WTC11 (cell line): ENCODE results near the gene SMIM24.
"Not testable (repeated sequence)": the region's sequence is repeated elsewhere in the genome, so short reads cannot be mapped to it uniquely, and the experiment has no call there.

Experiments used
- ATF1 ChIP-seq: sonication (generic); formaldehyde crosslinking; IDR thresholded peaks from 2 replicates; pipeline ENCODE4 v1.8.1; 2023; ENCODE audit warnings: mild to moderate bottlenecking, moderate library complexity, missing genetic modification reagents
- CBFB ChIP-seq: sonication (generic); formaldehyde crosslinking; IDR thresholded peaks from 2 replicates; pipeline ENCODE4 v1.8.1; 2022; ENCODE audit warnings: mild to moderate bottlenecking, low read depth, missing genetic modification reagents
- CTCF ChIP-seq: fragments of 200-600 bp; IDR thresholded peaks from 2 replicates; pipeline ENCODE4 v1.8.0; 2022; ENCODE audit warnings: antibody characterized with exemption
- ESRRA ChIP-seq: sonication (generic); formaldehyde crosslinking; IDR thresholded peaks from 2 replicates; pipeline ENCODE4 v1.8.1; 2022; ENCODE audit warnings: mild to moderate bottlenecking, missing genetic modification reagents, borderline replicate concordance
- FOXP1 ChIP-seq: sonication (generic); formaldehyde crosslinking; IDR thresholded peaks from 2 replicates; pipeline ENCODE4 v1.8.0; 2022; ENCODE audit warnings: missing genetic modification reagents, mild to moderate bottlenecking, moderate library complexity, borderline replicate concordance
- MYBL2 ChIP-seq: sonication (generic); formaldehyde crosslinking; IDR thresholded peaks from 2 replicates; pipeline ENCODE4 v1.8.1; 2023; ENCODE audit warnings: mild to moderate bottlenecking, moderate library complexity, missing genetic modification reagents
- NFYB ChIP-seq: sonication (generic); formaldehyde crosslinking; conservative IDR thresholded peaks from 2 replicates; pipeline ENCODE4 v1.8.0; 2022; ENCODE audit warnings: low read depth, missing genetic modification reagents
- USF2 ChIP-seq: sonication (generic); formaldehyde crosslinking; IDR thresholded peaks from 2 replicates; pipeline ENCODE4 v1.8.1; 2023; ENCODE audit warnings: mild to moderate bottlenecking, missing genetic modification reagents, moderate library complexity
- ZNF423 ChIP-seq: fragments of 250-450 bp; sonication (Bioruptor Pico); IDR thresholded peaks from 2 replicates; pipeline ENCODE4 v2.1.2; 2022; ENCODE audit warnings: mild to moderate bottlenecking, moderate library complexity

GRCh38 chr19:3508121-3508661 lies 27.9 kb upstream of the SMIM24 start:
- not testable (repeated sequence) for TF ChIP-seq CTCF; USF2; CBFB (CRISPR knock-in tag); FOXP1; NFYB (CRISPR knock-in tag); MYBL2 (CRISPR knock-in tag); ATF1 (CRISPR knock-in tag); ESRRA (CRISPR knock-in tag); ZNF423 (CRISPR knock-in tag)
